Measurements from ENCODE around the gene PLS1.

Gene PLS1

GRCh38 chr3:142641504-142641903 lies 45.3 kb downstream of the PLS1 start:
- no peak for DNase-seq (ENCODE audit: low spot score)

GRCh38 chr3:142642956-142643355 lies 46.8 kb downstream of the PLS1 start:
- DNase-seq (ENCODE audit: low spot score), result no peak

GRCh38 chr3:142644502-142644901 lies 48.3 kb downstream of the PLS1 start:
- DNase-seq (ENCODE audit: low spot score), result no peak

- DNase-seq (ENCODE audit: low spot score), result no peak
Measured at GRCh38 chr3:142645236-142645793, 49.1 kb downstream of the PLS1 start.

GRCh38 chr3:142646020-142646785 lies 50.0 kb downstream of the PLS1 start:
- DNase-seq (ENCODE audit: low spot score), result no peak

- DNase-seq (ENCODE audit: low spot score), result no peak
Measured at GRCh38 chr3:142647856-142648255, 51.7 kb downstream of the PLS1 start.

- DNase-seq (ENCODE audit: low spot score), result no peak
Measured at GRCh38 chr3:142648950-142649349, 52.8 kb downstream of the PLS1 start.

- no peak for DNase-seq (ENCODE audit: low spot score)
Measured at GRCh38 chr3:142650001-142650693, 54.0 kb downstream of the PLS1 start.

GRCh38 chr3:142651711-142652110 lies 55.5 kb downstream of the PLS1 start:
- DNase-seq (ENCODE audit: low spot score), result no peak

GRCh38 chr3:142652826-142653292 lies 56.7 kb downstream of the PLS1 start:
- no peak for DNase-seq (ENCODE audit: low spot score)

GRCh38 chr3:142656575-142656974 lies 60.4 kb downstream of the PLS1 start:
- DNase-seq (ENCODE audit: low spot score), result no peak

GRCh38 chr3:142657033-142657432 lies 60.8 kb downstream of the PLS1 start:
- no peak for DNase-seq (ENCODE audit: low spot score)

GRCh38 chr3:142660383-142660782 lies 64.2 kb downstream of the PLS1 start:
- no peak for DNase-seq (ENCODE audit: low spot score)

GRCh38 chr3:142660893-142661292 lies 64.7 kb downstream of the PLS1 start:
- DNase-seq (ENCODE audit: low spot score), result no peak

GRCh38 chr3:142663865-142664264 lies 67.7 kb downstream of the PLS1 start:
- DNase-seq (ENCODE audit: low spot score), result no peak

- DNase-seq (ENCODE audit: low spot score), result no peak
Measured at GRCh38 chr3:142664311-142664710, 68.1 kb downstream of the PLS1 start.

- DNase-seq (ENCODE audit: low spot score), result no peak
Measured at GRCh38 chr3:142664819-142665218, 68.6 kb downstream of the PLS1 start.

- DNase-seq (ENCODE audit: low spot score), result no peak
Measured at GRCh38 chr3:142670120-142670519, 73.9 kb downstream of the PLS1 start.

- DNase-seq (ENCODE audit: low spot score), result no peak
Measured at GRCh38 chr3:142676151-142676550, 80.0 kb downstream of the PLS1 start.

GRCh38 chr3:142680710-142681109 lies 84.5 kb downstream of the PLS1 start:
- no peak for DNase-seq (ENCODE audit: low spot score)

GRCh38 chr3:142690613-142691012 lies 94.4 kb downstream of the PLS1 start:
- no peak for DNase-seq (ENCODE audit: low spot score)

- DNase-seq (ENCODE audit: low spot score), result no peak
Measured at GRCh38 chr3:142691527-142691926, 95.3 kb downstream of the PLS1 start.

- no peak for DNase-seq (ENCODE audit: low spot score)
Measured at GRCh38 chr3:142693136-142693853, 97.1 kb downstream of the PLS1 start.

Data from D341Med (cell line).